PC-9 (cell line): Measurements from ENCODE around the gene DKK3. TPM values are rescaled to one million over a fixed set of nuclear protein-coding genes. Genes with fewer than 3 reads are reported as not detected.

Experiments used
- BruUV-seq: library from RNA; stranded (reverse); fragments of 400-500 nt; replicated peaks from 2 replicates; lab custom pipeline; 2021; lab: Mats Ljungman, UMichigan
- CTCF ChIA-PET: fragments of 300-600 bp; sonication (Branson Sonifier 250); formaldehyde crosslinking; loops from one replicate; lab custom pipeline; 2022; ENCODE audit warnings: antibody characterized with exemption; lab: Charles Lee
- POLR2A ChIA-PET: fragments of 300-600 bp; sonication (Branson Sonifier 250); formaldehyde crosslinking; loops from one replicate; lab custom pipeline; 2022; ENCODE audit warnings: antibody characterized with exemption; ENCODE audit not compliant: unreplicated experiment; lab: Charles Lee
- DNase-seq, 2 experiments: peaks; one replicate each; pipeline versions ENCODE4 v3.0.0 to v3.0.0-alpha.2; 2015 to 2022; ENCODE audit warnings: mixed read lengths in 1 of 2
- H2AFZ ChIP-seq: fragments of 200-600 bp; sonication (generic); 2 replicates; pipeline ENCODE4 v1.8.1; 2017; ENCODE audit warnings: antibody characterized with exemption
- H3F3A ChIP-seq: fragments of 200-600 bp; sonication (generic); 2 replicates; pipeline ENCODE4 v1.8.1; 2017; ENCODE audit warnings: antibody characterized with exemption, mild to moderate bottlenecking, low read depth; ENCODE audit not compliant: insufficient read depth
- H3K27ac ChIP-seq: fragments of 200-600 bp; sonication (generic); 2 replicates; pipeline ENCODE4 v1.6.1; 2016; ENCODE audit warnings: mixed run types
- H3K27me3 ChIP-seq: fragments of 200-600 bp; sonication (generic); 2 replicates; pipeline ENCODE4 v1.6.1; 2016; ENCODE audit warnings: low read depth, mixed run types; ENCODE audit not compliant: insufficient read depth
- H3K36me3 ChIP-seq: fragments of 200-600 bp; sonication (generic); 2 replicates; pipeline ENCODE4 v1.6.1; 2016; ENCODE audit warnings: low read depth, mixed run types
- H3K4me1 ChIP-seq: fragments of 200-600 bp; sonication (generic); replicated peaks from 2 replicates; pipeline ENCODE4 v1.6.1; 2016; ENCODE audit warnings: mixed run types; ENCODE audit not compliant: insufficient read depth
- H3K4me2 ChIP-seq: fragments of 200-600 bp; sonication (generic); 2 replicates; pipeline ENCODE4 v1.6.1; 2017; ENCODE audit warnings: mixed run types
- H3K4me3 ChIP-seq: fragments of 200-600 bp; sonication (generic); 2 replicates; pipeline ENCODE4 v1.6.1; 2016; ENCODE audit warnings: mixed run types
- H3K79me2 ChIP-seq: fragments of 200-600 bp; sonication (generic); 2 replicates; pipeline ENCODE4 v1.6.1; 2017; ENCODE audit warnings: low read depth, mixed run types
- H3K9me2 ChIP-seq: fragments of 200-600 bp; sonication (generic); 2 replicates; pipeline ENCODE4 v1.8.1; 2017; ENCODE audit warnings: mild to moderate bottlenecking; ENCODE audit not compliant: insufficient read depth
- H3K9me3 ChIP-seq: fragments of 200-600 bp; sonication (generic); 2 replicates; pipeline ENCODE4 v1.8.1; 2016; ENCODE audit warnings: low read depth; ENCODE audit not compliant: insufficient read depth
- H4K20me1 ChIP-seq: fragments of 200-600 bp; sonication (generic); 2 replicates; pipeline ENCODE4 v1.8.1; 2017; ENCODE audit not compliant: insufficient read depth
- EZH2 ChIP-seq: fragments of 200-600 bp; sonication (generic); IDR thresholded peaks from 2 replicates; pipeline ENCODE4 v1.8.0; 2017; ENCODE audit warnings: antibody characterized with exemption, low read depth
- intact Hi-C: fragments of 100-400 bp; cut with micrococcal nuclease; formaldehyde crosslinking; loops from one replicate; pipeline ENCODE4 v1.10.0; 2022; ENCODE audit not compliant: unreplicated experiment
- total RNA-seq: library from RNA; stranded (reverse); gene quantifications from 2 replicates; pipeline ENCODE4 v1.2.3, GENCODE V29; 2021
- TF ChIP-seq, protein P1 (sequence below): fragments of 200-600 bp; sonication (generic); conservative IDR thresholded peaks from 2 replicates; pipeline ENCODE4 v1.6.1; 2017; ENCODE audit warnings: mixed run types, antibody characterized with exemption, mild to moderate bottlenecking, moderate library complexity

Gene DKK3
- total RNA-seq, 1 experiment from 2014 or later: 11.5 TPM

GRCh38 chr11:11915625-11916024 lies 92.8 kb downstream of the DKK3 start:
- Histone ChIP-seq H3K9me2 (no peaks in the 10 kb centered on the region), H3K27me3 (no peaks in the 10 kb centered on the region), H3K36me3 (0 out of 2 replicates have a peak, but pooled peaks cover 4% of the 10 kb centered on the region), H3F3A (no peaks in the 10 kb centered on the region), H3K9me3 (no peaks in the 10 kb centered on the region), H3K4me3 (no peak overlapping the region), H3K4me1 (no peaks in the 10 kb centered on the region), H3K4me2 (no peak overlapping the region), H4K20me1 (no peaks in the 10 kb centered on the region), H3K27ac (no peak overlapping the region), H2AFZ (no peak overlapping the region), H3K79me2 (no peaks in the 10 kb centered on the region)
- CTCF ChIA-PET: no interaction called here
- DNase-seq: no peak
- TF ChIP-seq, protein P1, sequence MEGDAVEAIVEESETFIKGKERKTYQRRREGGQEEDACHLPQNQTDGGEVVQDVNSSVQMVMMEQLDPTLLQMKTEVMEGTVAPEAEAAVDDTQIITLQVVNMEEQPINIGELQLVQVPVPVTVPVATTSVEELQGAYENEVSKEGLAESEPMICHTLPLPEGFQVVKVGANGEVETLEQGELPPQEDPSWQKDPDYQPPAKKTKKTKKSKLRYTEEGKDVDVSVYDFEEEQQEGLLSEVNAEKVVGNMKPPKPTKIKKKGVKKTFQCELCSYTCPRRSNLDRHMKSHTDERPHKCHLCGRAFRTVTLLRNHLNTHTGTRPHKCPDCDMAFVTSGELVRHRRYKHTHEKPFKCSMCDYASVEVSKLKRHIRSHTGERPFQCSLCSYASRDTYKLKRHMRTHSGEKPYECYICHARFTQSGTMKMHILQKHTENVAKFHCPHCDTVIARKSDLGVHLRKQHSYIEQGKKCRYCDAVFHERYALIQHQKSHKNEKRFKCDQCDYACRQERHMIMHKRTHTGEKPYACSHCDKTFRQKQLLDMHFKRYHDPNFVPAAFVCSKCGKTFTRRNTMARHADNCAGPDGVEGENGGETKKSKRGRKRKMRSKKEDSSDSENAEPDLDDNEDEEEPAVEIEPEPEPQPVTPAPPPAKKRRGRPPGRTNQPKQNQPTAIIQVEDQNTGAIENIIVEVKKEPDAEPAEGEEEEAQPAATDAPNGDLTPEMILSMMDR: no peak
- no peak for TF ChIP-seq EZH2
- no TSS peak for BruUV-seq
- intact Hi-C loops: no loop called here
- POLR2A ChIA-PET: no interaction called here

DNA sequence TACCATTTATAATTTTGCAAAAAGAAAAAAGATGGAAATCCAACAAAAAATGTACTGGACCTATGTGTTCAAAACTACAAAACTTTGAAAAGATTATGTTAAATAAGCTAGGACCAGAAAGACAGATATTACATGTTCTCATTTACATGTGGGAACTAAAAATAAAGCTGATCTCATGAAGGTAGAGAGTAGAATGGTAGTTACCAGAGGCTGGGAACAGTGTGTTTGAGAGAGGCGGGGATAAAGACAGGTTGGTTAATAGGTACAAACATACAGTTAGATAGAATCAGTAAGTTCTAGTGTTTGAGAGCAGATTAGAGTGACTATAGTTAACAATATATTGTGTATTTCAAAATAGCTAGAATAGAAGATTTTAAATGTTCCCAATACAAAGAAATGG lies 95.0 kb downstream of the DKK3 start:
- H4K20me1 ChIP-seq: no peaks in the 10 kb centered on the region
- H3K4me3 ChIP-seq: no peak overlapping the region
- DNase-seq: no peak
- H3K9me2 ChIP-seq: no peaks in the 10 kb centered on the region
- H3K27ac ChIP-seq: no peak overlapping the region
- no peaks in the 10 kb centered on the region for H3K36me3 ChIP-seq
- CTCF ChIA-PET: interaction anchor here (0.6 kb wide), 1 partner anchor 1074 kb away, joined by 4 read pairs; no protein-coding TSS in a partner anchor
- no peak overlapping the region for H3K4me2 ChIP-seq
- H2AFZ ChIP-seq: no peak overlapping the region
- POLR2A ChIA-PET: interaction anchor here (0.5 to 0.6 kb wide), 2 partner anchors 34 to 46 kb away, joined by 3 to 10 read pairs; no protein-coding TSS in a partner anchor
- intact Hi-C loops: no loop called here
- no peaks in the 10 kb centered on the region for H3K79me2 ChIP-seq
- no peaks in the 10 kb centered on the region for H3K27me3 ChIP-seq
- no TSS peak for BruUV-seq
- no peaks in the 10 kb centered on the region for H3F3A ChIP-seq
- no peaks in the 10 kb centered on the region for H3K9me3 ChIP-seq
- no peak for TF ChIP-seq EZH2
- TF ChIP-seq, protein P1: no peak
- no peaks in the 10 kb centered on the region for H3K4me1 ChIP-seq

Other genes with a start within 250 kb of the DKK3 start
- 22.4 and 24.2 TPM in 2 replicates for gene USP47, start 166.7 kb downstream of the DKK3 start, total RNA-seq
- 30.5 and 32.4 TPM in 2 replicates for gene MICAL2, start 102.0 kb upstream of the DKK3 start, total RNA-seq